AML-193 (cell line): ENCODE measurements around the gene ATRNL1.

ENCODE experiments used
- DNase-seq, 2 experiments: peaks; one replicate each; lab custom pipeline; 2025; lab: John Stamatoyannopoulos, UW

ATRNL1 gene

GRCh38 chr10:115846528-115846927 lies 753.4 kb downstream of the ATRNL1 start:
- no peak for DNase-seq

GRCh38 chr10:115849197-115849596 lies 756.0 kb downstream of the ATRNL1 start:
- no peak for DNase-seq

DNA sequence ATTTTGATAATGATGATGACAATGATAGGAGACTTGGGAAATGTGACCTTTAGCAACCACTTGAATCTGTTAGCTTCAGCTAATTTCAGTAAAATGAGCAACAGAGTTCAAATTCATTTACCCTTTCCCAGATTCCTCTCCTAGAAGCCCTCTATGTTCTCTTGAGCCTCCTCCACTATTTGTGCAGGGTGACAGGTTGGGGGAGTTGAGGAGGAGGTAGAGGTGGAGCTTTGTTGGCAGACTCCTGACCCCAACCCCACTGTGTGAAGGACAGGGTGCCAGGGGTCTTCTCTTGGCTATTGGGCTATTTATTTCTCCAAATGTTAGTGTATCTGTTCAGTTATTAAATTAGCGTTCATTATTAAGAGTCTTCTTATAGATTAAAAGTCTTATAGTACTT lies 757.5 kb downstream of the ATRNL1 start:
- DNase-seq: no peak

DNA sequence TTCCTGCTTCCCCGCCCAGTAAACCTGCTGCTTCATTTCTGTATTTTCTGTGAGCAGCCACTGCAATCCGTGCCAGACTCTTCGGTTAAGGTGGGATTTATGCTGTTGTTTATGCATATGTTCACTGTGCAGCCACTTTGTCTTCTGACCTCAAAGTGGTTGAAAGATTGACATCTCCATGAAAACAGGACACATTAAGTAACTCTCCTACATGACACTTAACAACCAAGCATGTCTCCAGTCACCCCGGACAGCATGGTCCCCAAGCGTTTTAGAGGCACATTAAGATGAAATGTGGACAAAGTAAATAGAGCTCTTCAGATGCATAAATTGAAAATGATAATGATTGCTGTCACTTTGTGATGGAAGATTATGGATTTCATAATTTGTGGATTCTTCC lies 758.5 kb downstream of the ATRNL1 start:
- no peak for DNase-seq

DNA sequence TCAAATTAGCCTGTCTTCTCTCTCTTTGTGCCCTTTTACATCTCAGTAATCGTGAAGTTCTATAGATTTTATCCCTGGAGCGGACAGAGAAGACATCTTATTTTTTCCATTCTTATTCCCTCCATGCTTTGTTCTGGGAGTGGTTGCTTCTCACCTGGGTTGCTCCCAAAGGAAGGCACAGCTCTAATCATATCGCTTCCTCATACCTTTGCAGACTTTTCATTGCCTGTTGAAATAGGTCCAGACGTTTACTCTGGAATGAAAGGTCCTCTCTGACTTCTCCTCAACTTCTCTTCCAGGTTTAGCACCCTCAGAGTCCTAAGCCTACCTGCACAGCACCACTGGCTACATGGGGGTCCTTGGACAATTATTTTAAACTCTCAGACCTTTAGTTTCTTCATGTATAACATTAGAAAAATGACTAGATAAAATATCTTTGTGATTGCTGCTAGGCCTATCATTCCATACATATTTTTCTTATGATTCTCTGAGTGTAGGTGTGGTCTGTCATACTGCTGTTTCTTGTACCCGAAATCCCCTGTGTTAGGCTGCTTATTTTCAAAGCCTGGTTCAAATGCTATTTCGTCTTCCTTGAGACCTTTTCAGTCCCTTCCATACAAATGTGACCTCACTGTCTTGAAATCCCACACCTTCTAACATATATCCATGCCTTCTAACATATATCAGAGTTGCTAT lies 761.7 kb downstream of the ATRNL1 start:
- DNase-seq: no peak

DNA sequence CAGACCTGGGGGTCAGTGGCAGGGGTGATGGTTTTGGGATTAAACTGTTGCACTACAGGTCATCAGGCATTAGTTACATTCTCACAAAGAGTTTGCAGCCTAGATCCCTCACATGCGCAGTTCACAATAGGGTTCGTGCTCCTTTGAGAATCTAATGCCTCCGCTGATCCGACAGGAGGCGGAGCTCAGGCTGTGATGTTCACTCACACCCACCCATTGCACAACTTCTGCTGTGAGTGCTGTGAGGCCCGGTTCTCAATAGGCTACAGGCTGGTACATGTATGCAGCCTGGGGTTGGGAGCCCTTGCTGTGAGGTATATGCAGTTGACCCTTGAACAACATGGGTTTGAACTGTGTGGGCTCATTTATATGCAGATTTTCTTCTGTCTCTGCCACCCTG lies 763.4 kb downstream of the ATRNL1 start:
- no peak for DNase-seq

GRCh38 chr10:115857856-115858255 lies 764.7 kb downstream of the ATRNL1 start:
- DNase-seq: no peak

DNA sequence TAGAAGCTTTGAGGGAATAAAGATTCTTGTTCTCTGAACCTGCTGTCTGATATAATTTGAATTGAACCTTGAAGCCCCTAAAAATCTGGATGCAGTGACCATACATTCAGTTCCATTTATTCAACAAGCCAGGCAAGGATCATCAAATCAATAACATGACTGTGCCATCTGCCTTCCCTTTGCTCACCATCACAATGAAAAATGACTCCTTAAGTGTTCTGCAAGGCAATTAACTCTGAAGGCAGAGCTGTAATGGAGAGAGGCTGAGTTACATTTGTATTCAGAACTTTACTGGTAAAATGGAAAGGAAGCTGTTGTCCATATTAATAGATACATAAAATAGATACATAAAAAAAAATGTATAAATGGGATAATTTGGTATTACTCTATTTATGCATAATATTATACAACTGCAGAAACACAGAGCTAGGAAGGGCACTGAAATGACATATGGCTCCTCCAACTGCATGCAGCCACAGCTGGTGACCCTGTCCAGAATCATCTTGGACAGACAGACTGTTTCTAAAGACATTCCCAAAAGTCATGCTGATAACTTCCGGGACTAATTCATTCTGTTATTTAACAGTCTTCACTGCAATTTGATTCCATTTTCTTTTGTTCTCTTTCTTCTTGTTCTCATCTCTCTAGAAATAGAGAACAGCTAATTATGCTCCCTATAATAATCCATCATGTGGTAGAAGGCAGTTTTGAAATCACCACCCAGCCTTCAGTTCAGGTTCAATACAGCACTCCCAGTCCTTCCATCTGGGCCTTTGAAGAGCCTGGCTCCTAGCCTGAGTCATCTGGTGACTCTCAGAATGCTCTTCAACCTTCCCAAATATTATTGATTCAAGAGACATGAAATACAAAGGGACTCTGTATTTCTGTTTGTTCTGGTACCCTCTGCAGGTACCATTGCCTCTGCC lies 767.3 kb downstream of the ATRNL1 start:
- no peak for DNase-seq

DNA sequence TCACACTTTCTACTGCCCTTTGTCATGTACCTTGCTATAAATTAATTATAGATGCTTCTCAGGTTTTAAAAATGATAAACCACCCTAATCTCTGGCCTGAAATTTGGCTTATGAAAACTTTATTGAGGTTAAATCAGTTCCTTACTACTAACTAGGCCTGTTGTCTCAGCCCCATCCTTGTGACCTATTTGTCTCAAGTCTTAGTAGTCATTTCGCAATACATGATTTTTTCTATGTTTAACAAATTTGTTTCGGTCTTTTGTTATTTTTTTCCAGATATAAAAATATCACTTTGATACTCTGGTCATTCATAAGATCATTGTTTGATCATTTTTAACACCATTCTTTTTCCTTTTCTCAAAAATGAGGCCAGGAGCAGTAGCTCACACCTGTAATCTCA lies 768.3 kb downstream of the ATRNL1 start:
- no peak for DNase-seq

- no peak for DNase-seq
Observed at GRCh38 chr10:115861864-115862263, 768.7 kb downstream of the ATRNL1 start.

DNA sequence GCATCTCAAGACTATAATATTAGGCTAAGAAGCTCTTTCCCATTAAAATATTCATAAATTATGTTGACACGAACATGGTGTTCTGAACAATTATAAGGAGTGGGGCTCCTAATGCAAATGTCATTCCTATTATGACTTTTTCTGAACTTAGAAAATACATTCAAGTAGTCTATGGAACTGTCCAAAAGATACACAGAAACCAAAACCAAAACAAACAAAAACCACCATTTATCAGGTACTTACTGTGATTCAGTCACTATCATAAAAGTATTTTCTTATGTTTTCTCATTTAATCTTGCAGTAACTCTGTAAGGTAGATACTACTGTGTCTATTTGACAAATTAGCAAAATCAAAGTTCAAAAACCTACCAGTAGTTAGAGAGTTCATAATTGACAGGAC lies 773.0 kb downstream of the ATRNL1 start:
- no peak for DNase-seq

DNA sequence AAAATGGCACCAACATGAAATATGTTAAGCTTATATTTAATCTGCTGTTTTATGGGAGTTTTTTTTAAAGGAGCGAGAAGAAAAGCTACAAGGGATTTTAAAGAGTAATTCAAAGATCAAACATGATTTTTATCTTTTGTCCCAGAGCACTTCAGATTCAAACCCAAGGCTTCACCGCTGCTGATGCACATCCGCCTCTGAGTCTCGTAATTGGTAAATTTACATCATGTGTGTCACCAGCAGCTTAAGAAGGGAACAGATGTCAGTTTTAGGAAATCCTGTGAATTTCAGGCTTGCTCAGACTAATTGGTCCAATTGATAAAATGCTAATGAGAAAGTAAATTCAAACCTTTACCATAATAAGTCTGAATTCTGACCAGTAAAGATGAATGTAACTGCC lies 773.5 kb downstream of the ATRNL1 start:
- no peak for DNase-seq

GRCh38 chr10:115867305-115867704 lies 774.1 kb downstream of the ATRNL1 start:
- no peak for DNase-seq

DNA sequence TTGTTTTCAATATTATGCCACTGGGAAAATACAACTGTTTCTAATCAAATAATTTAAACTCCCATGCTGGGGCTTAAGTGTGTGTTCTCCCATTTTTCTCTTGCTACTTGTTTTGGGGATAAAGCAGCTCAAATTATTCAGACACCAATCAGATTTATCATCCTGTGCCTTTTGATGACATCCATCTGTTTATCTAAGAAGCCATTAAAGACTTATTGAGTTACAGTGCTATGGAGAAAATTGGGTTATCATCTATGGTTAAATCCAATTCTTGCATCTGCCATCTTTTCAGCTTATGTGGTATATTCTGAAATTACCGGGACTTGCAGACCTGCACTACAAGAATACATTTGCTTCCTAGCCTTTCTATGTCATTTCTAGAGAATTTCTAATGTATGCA lies 778.7 kb downstream of the ATRNL1 start:
- DNase-seq: no peak

DNA sequence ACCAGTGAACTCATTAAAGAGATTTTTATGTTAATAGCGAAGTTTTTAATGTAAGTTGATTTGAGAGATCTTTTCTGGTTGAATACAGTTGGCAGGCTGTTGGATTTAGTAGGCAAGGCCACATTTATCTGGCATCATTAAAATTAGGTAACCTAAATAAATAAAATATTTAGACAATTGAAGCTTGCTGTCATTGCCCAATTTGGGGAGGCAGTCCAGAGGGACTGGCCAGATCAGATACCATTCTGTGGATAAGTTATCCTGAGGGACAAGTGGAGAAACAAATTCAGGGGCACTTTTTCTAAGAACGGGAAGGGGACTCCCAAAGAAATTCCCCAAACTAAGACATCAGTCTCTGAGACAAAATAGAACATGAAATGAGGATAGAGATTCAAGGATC lies 782.0 kb downstream of the ATRNL1 start:
- no peak for DNase-seq

DNA sequence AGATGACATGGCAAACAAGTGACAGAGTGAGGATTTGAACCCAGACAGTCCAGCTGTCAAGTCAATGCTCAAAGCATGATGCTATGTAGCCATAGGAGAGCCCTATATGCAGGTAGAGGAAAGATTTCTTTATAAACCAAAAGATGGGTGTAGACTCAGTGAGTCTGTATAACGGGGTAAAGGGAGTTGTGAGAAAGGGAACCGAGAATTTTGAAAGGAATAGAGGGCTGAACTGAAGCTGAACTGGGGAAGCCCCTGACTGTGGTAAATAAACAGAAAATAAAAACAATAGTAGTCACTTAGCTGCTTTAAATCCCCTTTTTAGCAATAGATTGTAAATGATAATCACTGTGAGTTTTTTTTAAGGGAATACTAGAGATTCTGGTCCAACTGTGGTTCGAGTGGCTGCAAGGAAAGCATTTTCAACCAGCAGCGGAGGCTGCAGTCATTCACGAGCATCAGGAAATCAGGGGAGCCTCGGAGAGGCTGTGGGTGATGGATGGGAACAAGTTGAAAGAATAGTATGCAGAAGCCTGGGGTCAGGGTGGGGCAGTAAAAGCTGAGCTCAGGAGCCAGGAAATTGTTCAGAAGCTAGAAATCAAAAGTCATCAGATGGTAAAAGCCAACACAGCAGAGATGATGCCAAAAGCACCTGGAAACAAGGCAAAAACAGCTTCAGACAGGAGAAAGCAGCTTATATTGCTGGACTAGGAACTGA lies 786.4 kb downstream of the ATRNL1 start:
- no peak for DNase-seq

DNA sequence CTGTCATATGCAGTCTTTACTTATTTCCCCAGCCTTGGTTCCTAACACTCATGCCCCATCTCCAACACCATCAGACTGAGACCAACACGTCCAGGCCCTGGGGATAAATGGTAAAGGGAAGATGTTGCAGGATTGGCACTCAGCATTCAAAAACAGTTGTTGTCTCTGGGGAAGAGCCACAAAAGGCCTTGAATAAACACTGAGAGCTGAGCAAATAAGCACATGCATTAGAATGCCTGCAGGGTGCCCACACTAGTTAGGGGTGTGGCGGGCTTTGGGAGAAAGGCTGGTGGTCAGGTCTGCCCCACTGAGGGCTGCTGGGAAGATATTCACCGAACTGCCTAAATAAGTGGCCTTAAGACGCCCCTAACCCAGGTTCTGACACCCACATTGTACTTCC lies 788.9 kb downstream of the ATRNL1 start:
- no peak for DNase-seq

- DNase-seq: no peak
Observed at GRCh38 chr10:115883372-115883771, 790.2 kb downstream of the ATRNL1 start.

GRCh38 chr10:115884331-115884730 lies 791.2 kb downstream of the ATRNL1 start:
- DNase-seq: no peak

DNA sequence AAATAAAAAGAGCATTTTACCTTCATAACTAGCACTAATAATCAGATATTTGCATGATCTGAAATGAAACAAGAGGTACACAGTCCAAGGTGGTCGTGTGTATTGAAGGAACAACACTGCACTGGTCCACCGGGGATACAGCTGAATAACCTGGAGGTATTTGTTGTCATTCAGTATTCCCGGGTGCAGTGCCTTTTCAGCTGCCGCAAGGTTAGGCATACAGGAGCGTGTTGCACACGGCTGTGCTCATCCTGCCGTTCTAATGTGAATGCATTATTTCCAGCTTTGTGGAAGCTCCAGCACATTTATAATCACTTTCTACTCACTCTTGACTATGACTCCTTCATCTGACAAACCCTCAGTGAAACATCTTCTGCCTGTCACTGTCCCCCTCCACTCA lies 802.0 kb downstream of the ATRNL1 start:
- no peak for DNase-seq

- DNase-seq: no peak
Observed at GRCh38 chr10:115898242-115898641, 805.1 kb downstream of the ATRNL1 start.

DNA sequence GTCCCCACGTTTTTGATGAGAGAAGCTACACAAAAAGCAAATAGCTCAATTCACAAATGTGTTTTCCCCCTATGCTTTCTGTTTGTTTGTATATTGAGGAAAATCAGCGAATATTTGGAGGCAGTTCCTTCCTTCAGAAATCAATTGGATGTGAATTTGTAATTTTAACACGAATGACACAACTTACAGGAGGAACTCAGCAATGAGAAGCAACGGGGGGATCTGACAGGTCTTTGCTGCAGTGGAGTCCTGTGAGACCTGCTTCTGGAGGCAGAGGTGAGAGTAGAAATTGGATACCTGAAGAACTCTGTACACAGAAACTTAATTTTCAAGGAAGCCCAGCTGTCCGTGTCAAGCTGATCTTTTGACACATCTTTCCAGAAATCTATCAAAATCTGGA lies 809.4 kb downstream of the ATRNL1 start:
- no peak for DNase-seq

GRCh38 chr10:115903207-115903606 lies 810.0 kb downstream of the ATRNL1 start:
- DNase-seq: no peak
